Tibial nerve (tissue), 4 donors: ENCODE results near the gene CENPV. TPM values are rescaled to one million over a fixed set of nuclear protein-coding genes. Genes with fewer than 3 reads are reported as not detected.

ENCODE experiments used
- DNase-seq, 2 donors: peaks; one replicate each; pipeline ENCODE4 v3.0.0-alpha.2; 2019; ENCODE audit warnings: low spot score in 2 of 2
- H3K27ac ChIP-seq, 4 donors: fragments of 200-600 bp; sonication (generic) in 3 of 4; one replicate each; pipeline ENCODE4 v1.5.1; 2017 to 2019; ENCODE audit warnings: mild to moderate bottlenecking in 1 of 4
- H3K27me3 ChIP-seq, 2 donors: fragments of 200-600 bp; sonication (generic) in 1 of 2; one replicate each; pipeline versions ENCODE4 v1.5.1 to v1.6.0; 2017 to 2019
- H3K36me3 ChIP-seq, 3 donors: fragments of 200-600 bp; sonication (generic); one replicate each; pipeline ENCODE4 v1.5.1; 2018 to 2019
- H3K4me1 ChIP-seq, 4 donors: fragments of 200-600 bp; sonication (generic) in 3 of 4; one replicate each; pipeline ENCODE4 v1.5.1; 2017 to 2019
- H3K4me3 ChIP-seq, 4 donors: fragments of 200-600 bp; sonication (generic) in 3 of 4; one replicate each; pipeline ENCODE4 v1.5.1; 2017 to 2019; ENCODE audit warnings: mild to moderate bottlenecking in 1 of 4, moderate library complexity in 1 of 4
- H3K9me3 ChIP-seq, 4 donors: fragments of 200-600 bp; sonication (generic) in 3 of 4; one replicate each; pipeline ENCODE4 v1.5.1; 2017 to 2019
- CTCF ChIP-seq, 5 experiments: fragments of 200-600 bp in 3 of 5; fragments of 450-650 bp in 2 of 5; sonication (generic) in 3 of 5; IDR thresholded peaks; one replicate each; pipeline ENCODE4 v1.5.1; 2016 to 2019; ENCODE audit warnings: antibody characterized with exemption in 5 of 5, mild to moderate bottlenecking in 3 of 5, moderate library complexity in 2 of 5
- EP300 ChIP-seq, 2 donors: sonication (generic); formaldehyde crosslinking; IDR thresholded peaks; one replicate each; pipeline ENCODE4 v1.6.1; 2017; ENCODE audit warnings: antibody characterized with exemption in 2 of 2, mild to moderate bottlenecking in 1 of 2
- POLR2A ChIP-seq, 2 donors: fragments of 450-650 bp; IDR thresholded peaks; one replicate each; pipeline ENCODE4 v1.6.1; 2017; ENCODE audit warnings: antibody characterized with exemption in 2 of 2, mild to moderate bottlenecking in 2 of 2, moderate library complexity in 2 of 2
- WGBS, 2 donors: methylation state at CpG; one replicate each; pipeline ENCODE4 v1.1.5; 2018; 5-methylcytosine and 5-hydroxymethylcytosine counted together
- total RNA-seq, 4 donors: library from RNA; depleted of rRNA; stranded (reverse); fragments of >200 nt; gene quantifications; one replicate each; pipeline ENCODE4 v1.1.0, GENCODE V29; 2016

The CENPV gene
- total RNA-seq, 4 donors from 2014 or later = 8.5 to 23.1 (median 12.8) TPM

DNA sequence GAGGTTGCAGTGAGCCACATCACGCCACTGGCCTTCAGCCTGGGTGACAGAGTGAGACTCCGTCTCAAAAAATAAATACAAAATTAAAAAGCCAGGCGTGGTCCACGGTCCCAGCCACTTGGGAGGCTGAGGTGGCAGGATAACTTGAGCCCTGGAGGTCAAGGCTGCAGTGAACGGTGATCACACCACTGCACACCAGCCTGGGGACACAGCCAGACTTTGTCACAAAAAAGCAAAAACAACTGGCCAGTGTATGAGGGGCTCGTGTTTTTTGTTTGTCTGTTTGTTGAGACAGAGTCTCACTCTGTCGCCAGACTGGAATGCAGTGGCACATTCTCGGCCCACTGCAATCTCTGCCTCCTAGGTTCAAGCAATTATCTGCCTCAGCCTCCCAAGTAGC is 26.4 kb upstream of the CENPV start:
- H3K36me3 ChIP-seq = peaks cover 0 to 20% (median 0%) of the 10 kb centered on the region in 3 donors
- no peak for DNase-seq
- WGBS, 2 donors = 74 to 77% methylated on average over 8 of the region's 8 CpGs
- peaks cover 0 to 47% (median 11%) of the 10 kb centered on the region in 4 donors for H3K4me1 ChIP-seq
- peak overlapping the region in 1 of 4 donors; percentile 6 for H3K27ac ChIP-seq
- H3K4me3 ChIP-seq = no peak overlapping the region
- H3K9me3 ChIP-seq = peaks cover 0 to 4% (median 0%) of the 10 kb centered on the region in 4 donors
- peaks cover 0 to 9% of the 10 kb centered on the region in 2 donors for H3K27me3 ChIP-seq
- TF ChIP-seq POLR2A (IDR thresholded peaks at IDR 0.05) (no peak), CTCF (IDR thresholded peaks at IDR 0.05) (no peak), EP300 (IDR thresholded peaks at IDR 0.05) (no peak)

DNA sequence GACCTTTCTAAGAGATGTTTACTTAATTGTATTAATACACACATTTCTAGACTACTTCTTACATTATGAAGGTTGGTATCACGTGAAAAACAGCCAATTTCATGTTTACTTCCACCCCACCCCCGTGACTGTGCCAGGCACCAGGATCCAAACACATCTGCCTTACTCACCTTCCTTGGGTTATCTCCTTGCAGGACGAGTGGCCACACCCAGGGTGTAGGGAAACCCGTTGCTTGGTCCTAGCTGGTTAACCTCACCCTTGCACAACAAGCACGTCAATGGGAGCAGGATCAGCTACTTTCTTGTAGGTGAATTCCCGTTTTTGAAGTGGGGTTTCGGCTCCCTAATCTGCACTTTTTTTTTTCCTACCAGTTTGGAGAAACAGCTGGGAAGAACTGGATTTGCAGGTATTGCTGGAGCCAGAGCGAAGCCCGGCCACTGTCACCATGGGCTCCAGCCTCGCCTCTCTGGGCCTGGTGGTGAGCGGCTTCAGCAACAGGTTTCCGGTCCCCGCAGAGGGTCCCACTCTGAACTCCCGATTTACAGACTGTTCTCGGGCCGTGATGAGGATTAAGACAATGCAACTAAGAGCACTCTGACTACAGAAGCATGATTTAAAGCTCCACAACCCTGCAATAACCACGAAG is 25.5 kb upstream of the CENPV start:
- WGBS, 2 donors = 82 to 85% methylated on average over 17 of the region's 17 CpGs
- Histone ChIP-seq H3K27ac (peak overlapping the region in 2 of 4 donors; percentile 64 to 68), H3K4me1 (peaks cover 0 to 41% (median 7%) of the 10 kb centered on the region in 4 donors)

DNA sequence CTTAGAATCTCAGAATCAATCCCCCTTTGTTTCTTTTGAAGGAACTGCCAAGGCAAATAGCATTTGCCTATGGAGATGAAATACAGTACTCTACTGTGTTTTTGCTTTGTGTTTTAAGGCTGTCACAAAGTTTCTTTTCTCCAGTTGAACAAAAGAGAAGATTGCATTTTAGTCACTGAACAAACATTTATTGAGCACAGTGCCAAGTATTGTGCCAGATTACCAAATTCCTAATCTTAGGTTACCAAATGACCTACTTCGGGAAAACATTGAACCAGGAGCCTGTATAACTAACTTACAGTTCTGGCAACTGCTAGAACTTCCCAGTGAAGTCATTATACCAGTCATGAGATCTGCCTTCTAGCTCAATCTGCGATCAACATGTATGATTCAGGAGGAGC is 24.7 kb upstream of the CENPV start:
- TF ChIP-seq EP300 (IDR thresholded peaks at IDR 0.05) (peak in 1 of 2 donors; percentile 63), POLR2A (IDR thresholded peaks at IDR 0.05) (no peak)
- Histone ChIP-seq H3K4me1 (peaks cover 0 to 33% (median 3%) of the 10 kb centered on the region in 4 donors), H3K9me3 (peaks cover 0 to 4% (median 0%) of the 10 kb centered on the region in 4 donors), H3K27me3 (peaks cover 0 to 10% of the 10 kb centered on the region in 2 donors), H3K27ac (peak overlapping the region in 2 of 4 donors; percentile 64 to 68), H3K4me3 (no peak overlapping the region), H3K36me3 (peaks cover 0 to 13% (median 0%) of the 10 kb centered on the region in 3 donors)
- 13 to 14% methylated on average over 2 of the region's 2 CpGs for WGBS, 2 donors
- no peak for DNase-seq

More for the DNA sequence above, 25.5 kb upstream of the CENPV start:
- H3K27me3 ChIP-seq = peaks cover 0 to 10% of the 10 kb centered on the region in 2 donors
- peaks cover 0 to 20% (median 0%) of the 10 kb centered on the region in 3 donors for H3K36me3 ChIP-seq
- H3K4me3 ChIP-seq = no peak overlapping the region
- TF ChIP-seq EP300 (IDR thresholded peaks at IDR 0.05) (no peak), CTCF (IDR thresholded peaks at IDR 0.05) (no peak), POLR2A (IDR thresholded peaks at IDR 0.05) (no peak)
- H3K9me3 ChIP-seq = peaks cover 0 to 4% (median 0%) of the 10 kb centered on the region in 4 donors
- no peak for DNase-seq

GRCh38 chr17:16374146-16374938 is 21.1 kb upstream of the CENPV start:
- H3K4me1 ChIP-seq = peaks cover 0 to 14% (median 0%) of the 10 kb centered on the region in 4 donors
- WGBS, 2 donors = 84 to 86% methylated on average over 16 of the region's 16 CpGs
- peaks cover 0 to 7% of the 10 kb centered on the region in 2 donors for H3K27me3 ChIP-seq
- no peaks in the 10 kb centered on the region for H3K9me3 ChIP-seq
- no peaks in the 10 kb centered on the region for H3K36me3 ChIP-seq
- H3K27ac ChIP-seq = no peak overlapping the region
- TF ChIP-seq EP300 (IDR thresholded peaks at IDR 0.05) (peak in 1 of 2 donors; percentile 65), POLR2A (IDR thresholded peaks at IDR 0.05) (no peak), CTCF (IDR thresholded peaks at IDR 0.05) (no peak)
- H3K4me3 ChIP-seq = no peak overlapping the region
- peak in 1 of 2 donors; percentile 56 for DNase-seq

DNA sequence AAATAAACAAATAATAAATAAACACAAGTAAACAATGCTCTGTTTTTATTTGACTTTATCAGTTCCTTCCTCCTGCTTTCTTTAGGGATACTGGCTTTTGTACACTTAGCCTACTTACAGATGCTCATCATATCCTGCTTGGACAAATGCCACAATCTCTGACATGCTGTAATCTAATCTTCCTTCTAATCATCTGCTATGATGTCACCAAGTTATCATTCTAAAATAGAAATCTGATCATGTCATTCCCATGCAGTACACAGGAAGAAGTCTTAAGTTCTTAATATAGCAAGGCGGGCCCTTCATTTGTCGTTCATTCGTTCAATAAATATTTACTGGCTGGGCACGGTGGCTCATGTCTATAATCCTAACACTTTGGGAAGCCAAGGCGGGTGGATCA is 18.5 kb upstream of the CENPV start:
- WGBS, 2 donors = 73 to 76% methylated on average over 5 of the region's 5 CpGs
- Histone ChIP-seq H3K27me3 (peaks cover 0 to 7% of the 10 kb centered on the region in 2 donors), H3K36me3 (no peaks in the 10 kb centered on the region), H3K9me3 (no peaks in the 10 kb centered on the region), H3K27ac (no peak overlapping the region), H3K4me1 (no peaks in the 10 kb centered on the region), H3K4me3 (no peak overlapping the region)
- DNase-seq = no peak
- TF ChIP-seq CTCF (IDR thresholded peaks at IDR 0.05) (no peak), POLR2A (IDR thresholded peaks at IDR 0.05) (no peak), EP300 (IDR thresholded peaks at IDR 0.05) (no peak)
